GM23338 (cell line): ENCODE results near the gene RAD1. TPM values are rescaled to one million over a fixed set of nuclear protein-coding genes. Genes with fewer than 3 reads are reported as not detected.
A peak's percentile ranks its signal among the peaks of the same experiment; 100 is the strongest.

Experiments
- ATAC-seq: fragments of 200-7000 bp; cut with Tn5 transposase; 3 replicates; pipeline ENCODE4 v1.9.1; 2020
- DNase-seq: peaks from one replicate; pipeline ENCODE4 v3.0.0-alpha.2; 2015; ENCODE audit warnings: low spot score
- H2AFZ ChIP-seq: fragments of 200-600 bp; sonication (generic); 2 replicates; pipeline ENCODE4 v1.8.0; 2016; ENCODE audit warnings: antibody characterized with exemption, mild to moderate bottlenecking, moderate library complexity
- H3F3A ChIP-seq: fragments of 200-600 bp; sonication (generic); replicated peaks from 2 replicates; pipeline ENCODE4 v1.8.0; 2017; ENCODE audit warnings: antibody characterized with exemption, mixed run types, low read depth
- H3K27ac ChIP-seq: fragments of 200-600 bp; sonication (generic); 2 replicates; pipeline ENCODE4 v1.6.1; 2016; ENCODE audit warnings: low read depth
- H3K27me3 ChIP-seq: fragments of 200-600 bp; sonication (generic); 2 replicates; pipeline ENCODE4 v1.8.0; 2016; ENCODE audit warnings: mild to moderate bottlenecking, mixed run types, moderate library complexity; ENCODE audit not compliant: insufficient read depth
- H3K36me3 ChIP-seq: fragments of 200-600 bp; sonication (generic); 2 replicates; pipeline ENCODE4 v1.8.0; 2016; ENCODE audit warnings: mild to moderate bottlenecking; ENCODE audit not compliant: insufficient read depth
- H3K4me1 ChIP-seq: fragments of 200-600 bp; sonication (generic); 2 replicates; pipeline ENCODE4 v1.8.0; 2016; ENCODE audit warnings: mild to moderate bottlenecking, moderate library complexity; ENCODE audit not compliant: insufficient read depth
- H3K4me2 ChIP-seq: fragments of 200-600 bp; sonication (generic); 2 replicates; pipeline ENCODE4 v1.7.1; 2017; ENCODE audit warnings: mixed run types
- H3K4me3 ChIP-seq: fragments of 200-600 bp; sonication (generic); 2 replicates; pipeline ENCODE4 v1.6.1; 2016; ENCODE audit warnings: mixed run types
- H3K79me2 ChIP-seq: fragments of 200-600 bp; sonication (generic); replicated peaks from 2 replicates; pipeline ENCODE4 v1.8.0; 2017; ENCODE audit warnings: mild to moderate bottlenecking; ENCODE audit not compliant: insufficient read depth
- H3K9me2 ChIP-seq: fragments of 200-600 bp; sonication (generic); 2 replicates; pipeline ENCODE4 v1.8.0; 2017; ENCODE audit not compliant: insufficient read depth
- H4K20me1 ChIP-seq: fragments of 200-600 bp; sonication (generic); replicated peaks from 2 replicates; pipeline ENCODE4 v1.8.0; 2017; ENCODE audit warnings: mild to moderate bottlenecking; ENCODE audit not compliant: insufficient read depth
- H3K27ac Mint-ChIP-seq: 2 replicates; pipeline ENCODE4 v1.8.0; 2020; ENCODE audit warnings: inconsistent platforms, mild to moderate bottlenecking, moderate library complexity, mixed read lengths
- H3K27me3 Mint-ChIP-seq: 3 replicates; pipeline ENCODE4 v1.8.0; 2022; ENCODE audit warnings: low read depth, mild to moderate bottlenecking, moderate library complexity, mixed read lengths, inconsistent platforms; ENCODE audit not compliant: insufficient read depth, poor library complexity
- H3K36me3 Mint-ChIP-seq: 3 replicates; pipeline ENCODE4 v1.8.0; 2021; ENCODE audit warnings: low read depth, mild to moderate bottlenecking, inconsistent platforms, moderate library complexity, mixed read lengths
- H3K4me1 Mint-ChIP-seq: 3 replicates; pipeline ENCODE4 v1.8.0; 2020; ENCODE audit warnings: mild to moderate bottlenecking, inconsistent platforms, mixed read lengths
- H3K4me3 Mint-ChIP-seq: 3 replicates; pipeline ENCODE4 v1.8.0; 2021; ENCODE audit warnings: moderate library complexity, mild to moderate bottlenecking, inconsistent platforms, mixed read lengths
- H3K9me3 Mint-ChIP-seq: 3 replicates; pipeline ENCODE4 v1.8.0; 2020; ENCODE audit warnings: moderate library complexity, mild to moderate bottlenecking, inconsistent platforms, mixed read lengths
- CREB1 ChIP-seq: fragments of 250-450 bp; sonication (Bioruptor Pico); IDR thresholded peaks from 2 replicates; pipeline ENCODE4 v1.5.0; 2020; ENCODE audit warnings: low read depth, mild to moderate bottlenecking, moderate library complexity
- ETS1 ChIP-seq: IDR thresholded peaks from 2 replicates; pipeline ENCODE4 v1.6.1; 2016; ENCODE audit warnings: antibody characterized with exemption
- EZH2 ChIP-seq: fragments of 200-600 bp; sonication (generic); IDR thresholded peaks from one replicate; pipeline ENCODE4 v1.8.0; 2017; ENCODE audit warnings: antibody characterized with exemption, mild to moderate bottlenecking, low read depth; ENCODE audit not compliant: unreplicated experiment
- EZH2phosphoT487 ChIP-seq: fragments of 200-600 bp; sonication (generic); IDR thresholded peaks from one replicate; pipeline ENCODE4 v1.8.1; 2018; ENCODE audit warnings: antibody characterized with exemption; ENCODE audit not compliant: unreplicated experiment
- POLR2AphosphoS5 ChIP-seq: IDR thresholded peaks from 2 replicates; pipeline ENCODE4 v1.6.1; 2016; ENCODE audit warnings: antibody characterized with exemption, low read depth
- STAT1 ChIP-seq: IDR thresholded peaks from one replicate; pipeline ENCODE4 v1.6.1; 2016; ENCODE audit warnings: antibody characterized with exemption; ENCODE audit not compliant: unreplicated experiment
- ZNF114 ChIP-seq: fragments of 250-450 bp; sonication (Bioruptor Pico); IDR thresholded peaks from 2 replicates; pipeline ENCODE4 v1.5.0; 2020; ENCODE audit warnings: mild to moderate bottlenecking, moderate library complexity
- ZNF331 ChIP-seq: fragments of 250-450 bp; sonication (Bioruptor Pico); IDR thresholded peaks from 2 replicates; pipeline ENCODE4 v1.5.0; 2020; ENCODE audit warnings: low read depth, mild to moderate bottlenecking, moderate library complexity
- polyA plus RNA-seq: library from polyadenylated mRNA; unstranded; fragments of >200 nt; fragmentation: Nextera tagmentation; extraction: Ambion mirVana; gene quantifications from 2 replicates; pipeline ENCODE4 v1.2.1, GENCODE V29; 2016
- total RNA-seq: library from RNA; depleted of rRNA; stranded (reverse); fragments of >200 nt; shearing (Covaris generic); gene quantifications from 2 replicates; pipeline ENCODE4 v1.2.3, GENCODE V29; 2014

Gene RAD1
- total and polyA plus RNA-seq, 2 experiments from 2014 or later = 39.3 to 40.9 TPM

- peak overlapping the region; percentile 91 for H3K27ac ChIP-seq
- peaks cover 11% of the 10 kb centered on the region; the same call in 1 of the 2 replicates for H4K20me1 ChIP-seq
- DNase-seq (no peak), ATAC-seq (no peak)
- H3K4me2 ChIP-seq = peak overlapping the region; percentile 92
- H3K27me3 ChIP-seq = no peaks in the 10 kb centered on the region
- no peaks in the 10 kb centered on the region for H3K9me3 Mint-ChIP-seq
- H3K79me2 ChIP-seq = peaks cover 51% of the 10 kb centered on the region
- H3K27ac Mint-ChIP-seq = peak overlapping the region; percentile 98
- TF ChIP-seq EZH2 (no peak), EZH2phosphoT487 (no peak), POLR2AphosphoS5 (no peak), ZNF331 (CRISPR knock-in tag) (no peak), STAT1 (no peak), ZNF114 (CRISPR knock-in tag) (no peak), CREB1 (CRISPR knock-in tag) (no peak), ETS1 (no peak)
- peaks cover 16% of the 10 kb centered on the region for H3K36me3 ChIP-seq
- no peaks in the 10 kb centered on the region for H3K9me2 ChIP-seq
- peaks cover 24% of the 10 kb centered on the region for H3K36me3 Mint-ChIP-seq
- H3K4me3 Mint-ChIP-seq = peak overlapping the region; percentile 97
- peaks cover 20% of the 10 kb centered on the region for H3K4me1 Mint-ChIP-seq
- H3F3A ChIP-seq = peaks cover 14% of the 10 kb centered on the region; the same call in 1 of the 2 replicates
- H3K4me3 ChIP-seq = peak overlapping the region; percentile 73
- peaks cover 5% of the 10 kb centered on the region for H3K27me3 Mint-ChIP-seq
- peaks cover 11% of the 10 kb centered on the region; the same call in 1 of the 2 replicates for H3K4me1 ChIP-seq
- H2AFZ ChIP-seq = peak overlapping the region; percentile 73
Measured at GRCh38 chr5:34930462-34930844, 15.1 kb upstream of the RAD1 start.

DNA sequence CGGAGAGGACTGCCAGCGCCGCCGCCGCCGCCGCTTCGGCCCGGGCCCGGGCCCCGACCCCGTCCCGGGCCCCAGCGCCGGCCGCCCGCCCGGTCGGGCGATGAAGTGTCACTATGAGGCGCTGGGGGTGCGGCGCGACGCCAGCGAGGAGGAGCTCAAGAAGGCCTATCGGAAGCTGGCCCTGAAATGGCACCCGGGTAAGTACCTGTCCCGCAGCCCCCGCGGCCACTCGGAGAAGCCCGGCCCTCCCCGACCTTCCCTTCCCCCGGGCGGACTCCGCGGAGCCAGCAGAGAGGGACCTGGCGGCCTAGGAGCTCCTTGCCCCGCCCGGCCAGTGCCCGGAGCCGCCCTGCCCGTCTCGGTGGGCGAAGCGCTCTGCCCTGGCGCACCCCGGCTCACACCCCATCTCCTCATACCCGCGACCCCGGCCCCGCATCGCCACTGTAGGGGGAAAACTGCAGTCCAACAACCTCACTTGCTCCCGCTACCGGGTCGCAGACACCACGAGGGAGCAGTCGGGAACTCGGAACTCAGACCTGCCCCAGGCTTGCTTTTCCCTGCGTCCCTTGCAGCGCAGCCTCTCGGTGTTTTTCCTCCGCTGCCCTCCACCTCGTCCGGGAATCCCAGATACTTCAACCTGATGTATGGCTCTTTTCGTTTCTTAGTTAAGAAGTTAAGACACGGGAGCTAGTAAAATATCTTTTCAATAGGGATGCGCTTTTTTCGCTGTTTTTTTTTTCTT lies 14.6 kb upstream of the RAD1 start:
- Histone ChIP-seq H3K27me3 (no peaks in the 10 kb centered on the region), H3K4me1 (peaks cover 11% of the 10 kb centered on the region; the same call in 1 of the 2 replicates), H4K20me1 (peaks cover 12% of the 10 kb centered on the region; the same call in 1 of the 2 replicates), H3K36me3 (peaks cover 16% of the 10 kb centered on the region), H3K4me2 (peak overlapping the region; percentile 92), H3K79me2 (peaks cover 47% of the 10 kb centered on the region), H3K27ac (peak overlapping the region; percentile 91), H3K9me2 (no peaks in the 10 kb centered on the region), H3F3A (peaks cover 14% of the 10 kb centered on the region; the same call in 1 of the 2 replicates), H2AFZ (peak overlapping the region; percentile 73), H3K4me3 (peak overlapping the region; percentile 73)
- Mint-ChIP-seq H3K36me3 (peaks cover 30% of the 10 kb centered on the region), H3K27ac (peak overlapping the region; percentile 98), H3K4me3 (peak overlapping the region; percentile 97), H3K9me3 (no peaks in the 10 kb centered on the region), H3K4me1 (peaks cover 20% of the 10 kb centered on the region), H3K27me3 (peaks cover 5% of the 10 kb centered on the region)
- ATAC-seq (peak; percentile 54), DNase-seq (peak; percentile 86)
- TF ChIP-seq POLR2AphosphoS5 = peak; percentile 57; the same call in 1 of the 2 replicates
- no peak for TF ChIP-seq EZH2phosphoT487
